Stimulated activated CD4-positive, alpha-beta T cell treated with anti-CD3 and anti-CD28 coated beads, Interleukin-15, amount 100 ng/mL, for 24 hours (primary cell): ENCODE data around the gene COA7.
"Not testable (repeated sequence)": the region's sequence is repeated elsewhere in the genome, so short reads cannot be mapped to it uniquely, and the experiment has no call there.

Source experiments
- DNase-seq: peaks from one replicate; pipeline ENCODE4 v3.0.0-alpha.2; 2020

COA7 gene

DNA sequence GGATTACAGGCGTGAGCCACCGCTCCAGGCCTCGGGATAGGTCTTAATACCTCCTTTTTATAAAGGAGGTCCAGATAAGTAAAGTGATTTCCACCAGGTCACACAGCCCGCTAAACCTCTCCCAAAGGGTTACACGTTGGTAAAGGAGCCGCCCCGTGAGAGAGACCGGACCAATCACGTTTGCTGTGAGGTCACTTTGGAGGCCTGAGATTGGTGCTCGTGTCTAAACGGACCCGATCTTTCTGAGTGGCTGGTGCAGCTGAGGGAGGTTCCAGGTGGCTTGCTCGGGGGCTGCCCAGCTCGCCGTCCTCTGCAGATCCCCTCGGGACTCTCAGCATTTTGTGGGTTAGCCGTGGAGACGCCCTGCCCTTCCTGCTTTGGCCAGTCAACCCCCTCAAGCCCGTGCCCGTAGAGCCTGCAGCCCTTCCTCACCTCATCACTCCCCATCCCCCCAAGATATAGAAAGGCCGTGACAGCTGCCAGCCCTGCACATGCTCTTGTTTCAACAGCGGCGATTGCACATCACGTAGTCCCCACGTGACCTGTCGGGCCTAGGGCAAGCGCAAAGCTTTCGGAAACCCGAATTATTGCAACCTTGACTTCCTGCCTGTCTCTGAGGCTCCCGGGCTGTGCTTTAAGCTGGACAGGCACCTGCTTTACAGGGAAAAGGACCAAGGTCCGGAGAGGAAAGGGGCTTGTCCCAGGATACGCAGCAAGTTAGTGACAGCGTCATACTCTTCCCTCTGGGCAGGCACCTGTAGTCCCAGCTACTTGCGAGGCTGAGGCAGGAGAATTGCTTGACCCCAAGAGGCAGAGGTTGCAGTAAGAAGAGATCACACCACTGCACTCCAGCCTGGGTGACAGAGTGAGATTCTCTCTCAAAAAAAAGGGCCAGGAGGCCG is 5.0 kb upstream of the COA7 start:
- peak; percentile 88 for DNase-seq

DNA sequence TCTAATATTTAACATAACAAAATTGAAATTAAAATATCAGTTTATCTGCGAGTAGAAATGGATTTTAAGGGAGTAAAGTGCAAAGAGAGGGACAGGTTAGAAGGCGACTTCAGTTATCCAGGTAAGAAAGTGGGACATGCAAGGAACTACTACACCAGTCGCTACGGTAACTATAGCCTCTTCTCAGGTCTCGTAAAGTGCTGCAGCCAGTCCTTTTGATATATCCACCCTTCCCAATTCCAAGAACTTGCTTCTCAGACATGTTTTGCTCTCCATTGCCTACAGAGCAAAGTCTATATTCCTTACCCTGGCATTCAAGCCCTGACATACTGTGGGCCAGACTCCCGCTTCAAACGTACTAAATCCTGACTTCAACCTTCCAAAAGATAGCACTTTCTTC is 2.5 kb downstream of the COA7 start:
- DNase-seq, result no peak

GRCh38 chr1:52693843-52694242 is 4.3 kb downstream of the COA7 start:
- no peak for DNase-seq

- DNase-seq, result not testable (repeated sequence)
Measured at GRCh38 chr1:52693351-52693750, 4.8 kb downstream of the COA7 start.

GRCh38 chr1:52692697-52693096 is 5.5 kb downstream of the COA7 start:
- no peak for DNase-seq

- no peak for DNase-seq
Measured at GRCh38 chr1:52691821-52692220, 6.3 kb downstream of the COA7 start.

DNA sequence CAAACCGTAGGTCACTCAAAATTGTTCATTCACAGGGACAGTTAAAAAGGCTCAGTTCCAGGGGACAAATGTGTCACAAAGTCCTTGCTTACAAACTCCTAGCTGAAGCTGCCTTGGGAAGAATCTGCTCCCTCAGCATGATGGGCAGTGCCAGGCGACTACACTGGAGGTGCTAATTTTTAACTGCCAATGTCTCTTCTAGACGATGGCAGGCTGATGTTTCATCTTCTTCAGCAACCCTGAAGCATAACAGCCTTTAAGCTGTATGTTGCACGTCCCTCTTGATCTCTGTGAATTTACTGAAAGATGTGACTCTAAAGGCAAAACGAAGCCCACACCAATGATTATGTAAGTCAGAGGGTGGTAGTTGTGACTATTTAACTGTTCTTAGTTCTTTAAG is 11.3 kb downstream of the COA7 start:
- no peak for DNase-seq

- peak; percentile 79 for DNase-seq
Measured at GRCh38 chr1:52686261-52686751, 11.8 kb downstream of the COA7 start.

- no peak for DNase-seq
Measured at GRCh38 chr1:52684545-52684944, 13.6 kb downstream of the COA7 start.

DNA sequence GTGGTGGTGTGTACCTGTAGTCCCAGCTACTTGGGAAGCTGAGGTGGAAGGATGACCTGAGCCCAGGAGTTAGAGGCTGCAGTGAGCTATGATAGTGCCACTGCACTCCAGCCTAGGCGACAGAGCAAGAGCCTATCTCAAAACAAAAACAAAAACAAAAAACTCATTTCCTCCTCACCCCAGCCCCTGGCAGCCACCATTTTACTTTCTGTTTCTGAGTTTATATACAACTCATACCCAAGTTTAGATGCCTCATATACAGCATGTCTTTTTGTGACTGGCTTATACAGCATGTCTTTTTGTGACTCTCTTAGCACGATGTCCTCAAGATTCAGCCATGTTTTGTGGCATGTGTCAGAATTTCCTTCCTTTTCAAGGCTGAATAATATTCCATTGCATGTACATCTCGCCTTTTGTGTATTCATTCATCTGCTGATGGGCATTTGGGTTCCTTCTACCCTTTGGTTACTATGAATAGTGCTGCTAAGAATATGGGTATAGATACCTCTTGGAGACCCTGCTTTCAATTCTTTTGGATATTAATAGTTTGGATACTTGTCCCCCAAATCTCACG is 14.7 kb downstream of the COA7 start:
- DNase-seq, result no peak

GRCh38 chr1:52681136-52681535 is 17.0 kb downstream of the COA7 start:
- no peak for DNase-seq

DNA sequence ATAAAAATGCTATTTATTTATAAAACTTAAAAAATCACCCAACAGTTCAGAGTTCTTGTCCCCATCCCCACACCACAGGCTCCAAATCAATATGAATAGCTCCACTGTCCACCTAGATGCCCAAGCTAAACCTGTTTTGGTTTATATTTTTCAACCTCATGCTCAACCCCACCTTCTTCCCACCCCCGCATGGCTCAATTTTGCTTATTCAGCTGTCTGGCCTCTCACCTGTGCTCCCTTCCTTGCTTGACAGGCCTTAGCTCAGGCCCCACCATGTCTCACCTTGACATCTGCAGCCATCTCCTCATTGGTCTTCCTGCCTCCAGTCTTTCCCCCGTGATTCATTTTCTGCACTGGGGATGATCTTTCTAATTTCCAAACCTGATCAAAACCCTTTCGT is 17.8 kb downstream of the COA7 start:
- no peak for DNase-seq

- DNase-seq, result no peak
Measured at GRCh38 chr1:52679498-52679897, 18.6 kb downstream of the COA7 start.

DNA sequence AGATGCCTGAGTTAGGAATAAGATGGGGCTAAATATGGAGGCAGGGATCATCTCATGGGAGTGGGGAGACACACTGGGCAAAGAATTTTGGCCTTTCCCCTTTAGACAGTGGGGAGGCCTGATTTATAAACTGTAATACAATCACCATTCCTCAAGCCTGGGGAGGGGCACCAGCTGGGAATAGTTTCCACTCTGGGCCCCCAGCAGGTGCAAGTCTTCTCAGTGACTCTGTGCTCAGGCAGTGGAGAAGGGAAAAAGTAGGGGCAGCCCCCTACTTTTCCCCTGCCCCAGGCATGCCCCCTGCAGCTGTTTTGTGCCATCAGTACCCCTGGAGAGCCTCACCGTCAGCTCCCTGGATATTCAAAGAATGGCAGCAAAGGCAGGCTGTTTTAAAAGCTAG is 19.1 kb downstream of the COA7 start:
- DNase-seq, result no peak

- DNase-seq, result no peak
Measured at GRCh38 chr1:52677076-52677806, 20.9 kb downstream of the COA7 start.

DNA sequence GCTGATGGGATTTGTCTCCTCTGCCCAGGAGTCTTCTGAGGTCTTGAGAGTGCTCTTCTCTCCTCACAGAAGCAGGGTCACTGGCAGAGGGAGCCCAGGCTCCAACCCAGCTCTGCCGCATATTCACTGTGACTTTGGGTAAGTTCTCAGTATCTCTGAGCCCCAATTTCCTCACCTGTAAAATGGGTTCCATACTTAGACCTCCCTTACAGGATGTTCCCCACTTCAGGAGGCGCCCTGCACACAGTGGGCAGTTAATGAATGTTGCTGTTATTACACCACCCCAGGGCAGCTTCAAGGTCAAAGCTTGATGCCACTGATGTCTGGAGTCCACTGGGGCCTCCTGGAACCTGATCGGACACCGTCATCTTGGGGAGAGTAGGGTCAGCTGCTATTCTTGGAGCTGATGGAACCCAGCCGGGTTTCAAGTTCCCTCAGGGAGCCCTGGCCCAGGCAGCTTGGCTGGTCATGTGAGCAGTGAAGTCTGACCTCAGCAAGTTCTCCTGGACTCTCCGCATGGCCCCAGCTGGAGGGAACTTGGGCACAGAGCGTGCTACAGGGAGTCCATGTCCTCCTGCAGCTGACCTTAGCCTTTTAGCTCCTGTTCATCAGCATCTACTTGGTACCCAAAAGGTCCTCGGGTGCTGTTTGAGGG is 21.8 kb downstream of the COA7 start:
- DNase-seq, result no peak

DNA sequence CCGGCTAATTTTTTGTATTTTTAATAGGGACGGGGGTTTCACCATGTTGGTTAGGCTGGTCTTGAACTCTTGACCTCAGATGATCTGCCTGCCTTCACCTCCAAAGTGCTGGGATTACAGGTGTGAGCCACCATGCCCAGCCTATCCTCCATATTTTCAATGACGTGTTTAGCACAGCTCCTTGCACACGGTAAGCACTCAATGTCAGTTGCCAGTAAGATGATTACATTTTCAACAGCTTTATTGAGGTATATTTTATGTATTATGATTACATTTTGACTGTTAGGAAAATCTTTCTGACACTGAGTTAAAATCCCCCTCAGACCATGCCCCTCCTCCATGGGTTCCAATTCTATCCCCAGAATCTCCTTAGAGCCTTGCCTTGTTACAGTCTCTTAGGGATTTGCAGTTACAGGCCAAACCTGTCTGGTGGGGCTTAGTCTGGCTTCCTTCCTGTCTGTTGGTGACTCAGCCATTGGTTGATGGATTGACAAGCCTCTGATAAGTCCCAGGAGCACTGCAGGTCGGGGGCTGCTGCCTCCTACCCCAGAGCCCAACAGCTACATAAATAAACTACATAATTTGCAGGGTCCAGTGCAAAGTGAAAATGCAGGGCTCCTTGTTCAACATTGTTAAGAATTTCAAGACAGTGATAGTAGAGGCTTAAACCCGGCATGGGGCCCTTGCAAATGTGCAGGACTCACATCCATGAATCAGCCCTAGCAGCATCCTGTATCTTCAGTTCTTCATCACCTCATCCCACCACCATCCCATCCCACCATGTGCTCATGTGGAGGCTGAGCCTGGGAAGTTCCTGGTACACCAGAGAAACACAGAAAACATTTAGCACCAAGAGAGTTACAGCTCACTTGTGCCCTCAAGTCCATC is 23.4 kb downstream of the COA7 start:
- no peak for DNase-seq

GRCh38 chr1:52673513-52673912 is 24.6 kb downstream of the COA7 start:
- no peak for DNase-seq

DNA sequence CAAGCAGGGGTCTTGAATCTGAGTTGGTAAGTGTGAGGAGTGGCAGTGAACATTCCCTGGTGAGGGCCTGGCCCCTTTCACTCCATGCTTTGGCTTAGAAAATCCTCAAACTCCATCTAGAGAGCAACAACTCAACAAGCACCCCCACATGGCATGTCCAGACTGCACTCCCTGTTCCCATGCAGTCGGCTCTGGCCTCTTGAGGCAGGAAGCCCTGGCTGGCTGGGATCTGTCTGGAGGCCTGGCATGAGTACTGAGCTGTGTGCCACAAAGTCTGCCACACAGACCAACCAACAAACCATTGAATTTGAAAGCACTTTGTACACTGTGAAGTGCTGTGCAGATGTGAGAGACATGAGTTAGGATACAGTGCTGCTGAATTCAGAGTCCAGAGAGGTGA is 25.2 kb downstream of the COA7 start:
- no peak for DNase-seq

- DNase-seq, result no peak
Measured at GRCh38 chr1:52670604-52671003, 27.5 kb downstream of the COA7 start.

- no peak for DNase-seq
Measured at GRCh38 chr1:52669696-52670095, 28.5 kb downstream of the COA7 start.

DNA sequence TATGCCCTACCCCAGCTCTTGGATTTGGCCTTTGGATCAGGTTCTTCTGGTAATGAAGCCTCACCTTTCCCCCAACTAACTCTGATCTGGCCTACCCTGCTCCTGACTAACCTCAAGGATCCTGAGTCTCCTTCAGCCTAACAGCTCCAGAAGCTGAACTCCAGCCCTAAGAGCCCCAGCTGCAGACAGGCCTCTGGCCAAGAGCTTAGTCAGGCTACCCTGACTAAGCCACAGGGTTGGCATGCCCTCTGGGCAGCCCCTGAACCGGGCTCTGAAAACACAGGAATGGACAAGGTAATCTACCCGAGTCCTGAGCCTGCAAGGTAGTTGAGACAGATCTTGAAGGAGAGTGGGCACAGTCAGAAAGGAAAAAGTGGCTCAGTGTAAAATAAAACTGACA is 29.4 kb downstream of the COA7 start:
- DNase-seq, result no peak
